Hair follicular keratinocyte (primary cell): ENCODE data around the gene POLR1C. TPM values are rescaled to one million over a fixed set of nuclear protein-coding genes. Genes with fewer than 3 reads are reported as not detected.

ENCODE experiments used
- total RNA-seq: library from RNA; depleted of rRNA; stranded (reverse); fragments of >200 nt; gene quantifications from 2 replicates; pipeline ENCODE4 v1.2.3, GENCODE V29; 2015

POLR1C gene, protein sequence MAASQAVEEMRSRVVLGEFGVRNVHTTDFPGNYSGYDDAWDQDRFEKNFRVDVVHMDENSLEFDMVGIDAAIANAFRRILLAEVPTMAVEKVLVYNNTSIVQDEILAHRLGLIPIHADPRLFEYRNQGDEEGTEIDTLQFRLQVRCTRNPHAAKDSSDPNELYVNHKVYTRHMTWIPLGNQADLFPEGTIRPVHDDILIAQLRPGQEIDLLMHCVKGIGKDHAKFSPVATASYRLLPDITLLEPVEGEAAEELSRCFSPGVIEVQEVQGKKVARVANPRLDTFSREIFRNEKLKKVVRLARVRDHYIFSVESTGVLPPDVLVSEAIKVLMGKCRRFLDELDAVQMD
- total RNA-seq, result 31.3 and 46.5 TPM in 2 replicates

DNA sequence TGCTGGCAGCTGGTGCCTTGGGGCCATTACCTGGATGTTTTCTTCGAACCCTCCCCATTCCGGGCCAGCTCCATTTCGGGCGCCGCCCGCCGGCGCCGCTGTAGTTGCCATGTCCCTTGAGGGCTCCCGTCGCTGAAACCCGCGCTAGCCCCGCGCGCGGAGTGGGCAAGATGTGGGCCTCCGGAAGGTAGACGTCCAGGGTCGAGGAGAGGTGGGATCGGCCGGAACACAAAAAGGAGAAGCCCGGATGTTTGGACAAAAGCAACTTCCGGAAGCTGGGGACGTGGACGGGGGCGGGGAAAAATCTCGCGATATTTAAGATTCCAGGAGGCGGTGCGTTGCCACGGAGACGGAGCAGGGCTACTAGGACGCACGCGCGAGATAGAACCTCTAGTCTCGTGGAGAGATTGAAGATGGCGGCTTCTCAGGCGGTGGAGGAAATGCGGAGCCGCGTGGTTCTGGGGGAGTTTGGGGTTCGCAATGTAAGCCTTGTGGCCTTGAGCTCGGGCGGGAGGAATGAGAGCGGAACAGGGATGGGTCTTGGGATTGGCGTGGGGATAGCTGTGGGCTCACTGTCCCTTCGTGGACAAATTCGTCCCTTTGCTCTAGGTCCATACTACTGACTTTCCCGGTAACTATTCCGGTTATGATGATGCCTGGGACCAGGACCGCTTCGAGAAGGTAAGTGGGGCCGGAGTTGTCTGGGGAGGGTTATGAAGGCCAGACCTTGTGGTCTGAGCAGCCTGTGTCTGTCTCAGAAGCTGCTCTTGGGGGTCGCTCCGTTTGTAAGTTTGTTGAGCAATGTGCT, at the start of gene POLR1C, which contains the start of gene YIPF3:
POLR1C (plus strand) TSS at position 393 of the 808 bp plus-strand sequence; CDS start at position 414, 21 bp downstream.
YIPF3 (minus strand) TSS at position 230 of the 808 bp plus-strand sequence; CDS start at position 111, 119 bp downstream.

DNA sequence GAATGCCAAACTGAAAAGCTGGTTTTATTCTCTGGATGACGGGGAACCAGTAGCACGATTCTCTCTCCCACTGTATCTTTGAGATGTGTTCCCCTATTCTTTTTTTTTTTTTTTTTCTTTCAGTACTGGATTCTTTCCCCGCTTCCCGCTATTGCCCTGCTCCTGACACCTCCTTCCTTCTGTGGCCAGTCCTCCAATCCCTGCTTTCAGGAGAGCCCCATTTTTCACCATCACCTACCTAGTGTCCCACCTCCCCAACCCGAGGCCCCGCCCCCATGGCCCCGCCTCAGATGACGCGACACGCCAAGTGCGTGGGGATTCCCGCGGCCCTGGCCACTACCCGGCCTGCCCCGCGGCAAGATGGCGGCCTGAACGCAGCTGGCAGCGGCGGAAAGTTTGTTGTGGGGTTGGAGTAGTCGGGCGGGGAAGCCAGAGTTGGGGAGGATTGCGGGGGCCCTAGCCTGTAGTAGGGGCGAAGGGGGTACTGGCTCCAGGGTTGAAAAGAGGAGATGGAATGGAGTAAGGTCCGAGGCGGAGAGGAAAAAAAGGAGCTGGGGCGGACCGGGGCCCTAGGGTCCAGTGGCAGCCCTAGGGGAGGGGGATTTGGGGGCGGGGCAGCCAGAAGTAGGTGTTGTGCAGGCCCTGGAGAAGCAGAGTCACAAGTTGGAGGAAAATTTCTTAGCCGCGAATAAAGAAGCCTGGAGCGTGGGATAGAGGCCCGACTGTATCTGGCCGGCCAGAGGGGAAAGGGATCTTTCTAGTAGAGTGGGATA, 39.5 kb upstream of the POLR1C start, which contains the start of gene TJAP1:
TJAP1 (plus strand) TSS at position 336 of the 773 bp plus-strand sequence. CDS start 21,432 bp downstream, outside the sequence.

DNA sequence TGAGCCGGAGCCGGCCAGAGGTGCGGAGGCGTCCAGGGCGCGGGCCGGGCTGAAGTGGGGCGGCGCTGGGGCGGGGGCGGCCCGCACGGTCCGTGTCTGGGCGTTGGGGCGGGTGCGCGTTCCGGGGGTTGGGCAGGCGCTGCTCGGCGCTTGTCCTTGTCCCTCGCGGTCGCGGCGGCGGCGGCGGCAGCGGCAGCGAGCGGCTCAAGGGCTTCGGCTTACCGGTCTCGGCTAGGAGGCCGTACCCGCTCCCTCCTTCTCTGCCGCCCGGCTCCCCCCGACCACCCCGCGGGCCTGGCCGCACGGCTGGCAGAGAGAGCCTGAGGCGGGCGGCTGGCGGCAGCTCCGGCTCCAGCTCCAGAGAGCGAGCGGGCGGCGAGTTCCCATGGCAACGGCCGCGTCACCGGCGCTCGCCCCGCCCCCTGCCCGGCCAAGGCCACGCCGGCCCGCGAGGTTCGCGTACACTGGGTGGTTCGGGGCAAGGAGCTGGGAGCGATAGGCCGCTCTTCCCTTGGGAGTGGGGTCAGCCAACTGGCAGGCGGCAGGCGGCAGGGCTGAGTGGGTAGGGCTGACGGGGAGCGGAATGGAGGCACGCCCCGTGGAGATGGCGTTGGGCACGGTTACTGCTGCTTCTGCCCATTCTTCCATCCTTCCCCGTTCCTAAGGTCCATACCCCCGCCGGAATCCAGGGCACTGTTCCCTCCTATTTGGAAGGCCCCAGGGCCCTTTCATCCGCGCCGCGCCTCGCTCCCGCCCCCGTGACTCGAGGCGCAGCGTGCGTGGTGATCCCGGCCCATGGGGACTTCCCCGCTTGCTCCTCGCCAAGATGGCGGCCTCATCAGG, 6.7 kb upstream of the POLR1C start, which contains the start of gene LRRC73:
LRRC73 (minus strand) TSS at position 363 of the 843 bp plus-strand sequence. CDS start 561 bp downstream, outside the sequence.

Other genes starting within 250 kb of the POLR1C start
- gene SLC22A7, start 218.8 kb upstream of the POLR1C start, total RNA-seq, result not detected in 2 replicates
- not detected in 2 replicates for gene CRIP3, start 208.3 kb upstream of the POLR1C start, total RNA-seq
- 7.3 and 7.7 TPM in 2 replicates for gene ZNF318, start 147.4 kb upstream of the POLR1C start, total RNA-seq
- gene ABCC10, start 89.5 kb upstream of the POLR1C start, total RNA-seq, result 18.0 and 19.7 TPM in 2 replicates
- 36.1 and 47.8 TPM in 2 replicates for gene DLK2, start 61.5 kb upstream of the POLR1C start, total RNA-seq
- 21.9 and 29.0 TPM in 2 replicates for gene TJAP1, start 39.5 kb upstream of the POLR1C start, total RNA-seq
- 0.16 and 0.27 TPM in 2 replicates for gene LRRC73, start 6.7 kb upstream of the POLR1C start, total RNA-seq
- 81.4 and 82.4 TPM in 2 replicates for gene YIPF3, start 163 bp upstream of the POLR1C start, total RNA-seq
- 29.0 and 30.2 TPM in 2 replicates for gene XPO5, start 58.9 kb downstream of the POLR1C start, total RNA-seq
- gene POLH, start 59.1 kb downstream of the POLR1C start, total RNA-seq, result 25.1 and 26.1 TPM in 2 replicates
- 34.1 and 60.1 TPM in 2 replicates for gene GTPBP2, start 112.2 kb downstream of the POLR1C start, total RNA-seq
- 26.0 and 33.0 TPM in 2 replicates for gene MAD2L1BP, start 118.8 kb downstream of the POLR1C start, total RNA-seq
- not detected in 2 replicates for gene RSPH9, start 127.9 kb downstream of the POLR1C start, total RNA-seq
- gene MRPS18A, start 170.7 kb downstream of the POLR1C start, total RNA-seq, result 55.4 and 62.5 TPM in 2 replicates